NCI-H1436 treated with DMSO at 0.1 percent for 48 hours (cell line): ENCODE measurements around the gene RMDN3.

ENCODE experiments used
- DNase-seq: peaks from one replicate; lab custom pipeline; 2025; lab: John Stamatoyannopoulos, UW

RMDN3 gene

DNA sequence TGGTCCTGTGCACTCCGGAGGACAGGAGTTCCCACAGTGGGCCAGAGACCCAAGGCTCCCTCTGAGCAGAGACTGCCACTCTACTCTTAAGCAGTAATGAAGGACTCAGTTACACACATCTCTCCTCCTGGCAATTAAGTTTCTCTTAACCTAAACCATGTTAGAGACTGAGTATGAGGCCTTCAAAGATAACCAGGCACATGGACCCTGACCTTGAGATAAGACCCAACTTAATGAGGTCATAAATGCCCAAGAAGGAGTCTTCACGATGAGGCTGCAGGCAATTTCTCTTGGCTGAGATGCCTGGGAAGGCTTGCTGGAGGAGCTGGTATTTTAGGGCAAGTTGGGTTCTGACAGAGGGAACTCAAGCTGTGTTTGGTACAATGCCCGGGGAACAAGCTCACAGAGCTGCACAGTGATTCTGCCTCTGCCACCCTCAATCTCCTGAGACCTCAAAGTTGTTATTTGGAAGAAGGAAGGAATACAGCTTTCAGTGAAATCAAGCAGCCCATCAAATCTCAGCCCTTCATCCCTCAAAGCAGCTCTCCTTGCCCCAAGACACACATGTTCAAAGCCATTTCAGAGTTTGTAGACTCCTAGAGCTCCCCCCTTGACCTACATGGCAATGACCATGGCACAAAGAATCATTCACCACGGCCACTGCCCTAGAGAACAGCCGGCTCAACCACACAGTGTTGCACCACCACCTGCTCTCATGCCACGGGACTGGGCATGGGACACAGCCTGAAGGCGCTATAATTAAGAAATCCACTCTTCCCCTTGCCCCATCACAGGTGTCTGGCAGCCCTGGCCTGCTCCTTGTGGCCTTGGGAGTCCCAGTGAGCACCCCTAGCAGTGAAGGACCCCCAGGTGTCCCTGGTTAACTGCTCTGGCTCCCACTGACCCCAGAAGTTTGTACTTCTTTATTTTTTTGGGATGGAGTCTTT lies 7.1 kb downstream of the RMDN3 start:
- no peak for DNase-seq

DNA sequence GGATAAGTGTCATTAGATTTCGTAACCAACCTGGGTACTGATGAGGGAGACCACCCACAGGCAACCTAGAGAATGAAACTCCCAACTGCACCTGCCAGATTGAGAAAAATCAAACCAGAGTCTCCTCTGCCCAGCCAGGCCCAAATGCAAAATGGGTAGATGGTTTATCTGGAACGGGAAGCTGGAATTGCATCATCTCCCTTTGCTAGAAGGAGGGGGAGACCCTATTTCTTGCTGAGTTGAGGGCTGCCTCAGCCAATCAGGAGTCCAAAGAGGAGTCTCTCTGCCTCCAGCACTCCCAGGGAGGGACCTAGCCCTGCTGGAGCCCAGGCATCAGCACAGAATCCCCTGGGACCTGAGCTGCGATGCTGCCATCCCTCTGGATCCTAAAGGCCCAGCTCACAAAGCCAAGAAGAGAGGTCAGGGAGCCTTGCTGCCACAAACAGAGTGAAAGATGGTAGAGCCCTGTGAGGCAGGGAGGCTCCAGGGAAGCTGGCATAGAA lies 8.1 kb downstream of the RMDN3 start:
- no peak for DNase-seq

DNA sequence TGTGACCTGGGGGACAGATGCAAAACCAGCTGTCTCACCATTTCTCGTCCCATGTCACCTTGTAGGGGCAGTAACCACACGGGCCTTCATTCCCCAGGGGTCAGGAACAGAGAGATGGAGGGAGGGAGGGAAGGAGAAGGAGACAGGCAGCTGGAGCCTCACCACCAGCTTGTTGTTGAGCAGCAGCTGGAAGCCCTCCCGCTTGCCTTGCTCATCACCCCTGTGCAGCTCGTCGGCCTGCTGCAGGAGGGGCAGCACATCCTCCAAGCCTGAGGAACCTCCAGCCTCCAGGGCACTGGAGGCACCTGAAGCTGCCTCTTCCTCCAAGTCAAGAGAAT lies 10.3 kb downstream of the RMDN3 start:
- DNase-seq = no peak

DNA sequence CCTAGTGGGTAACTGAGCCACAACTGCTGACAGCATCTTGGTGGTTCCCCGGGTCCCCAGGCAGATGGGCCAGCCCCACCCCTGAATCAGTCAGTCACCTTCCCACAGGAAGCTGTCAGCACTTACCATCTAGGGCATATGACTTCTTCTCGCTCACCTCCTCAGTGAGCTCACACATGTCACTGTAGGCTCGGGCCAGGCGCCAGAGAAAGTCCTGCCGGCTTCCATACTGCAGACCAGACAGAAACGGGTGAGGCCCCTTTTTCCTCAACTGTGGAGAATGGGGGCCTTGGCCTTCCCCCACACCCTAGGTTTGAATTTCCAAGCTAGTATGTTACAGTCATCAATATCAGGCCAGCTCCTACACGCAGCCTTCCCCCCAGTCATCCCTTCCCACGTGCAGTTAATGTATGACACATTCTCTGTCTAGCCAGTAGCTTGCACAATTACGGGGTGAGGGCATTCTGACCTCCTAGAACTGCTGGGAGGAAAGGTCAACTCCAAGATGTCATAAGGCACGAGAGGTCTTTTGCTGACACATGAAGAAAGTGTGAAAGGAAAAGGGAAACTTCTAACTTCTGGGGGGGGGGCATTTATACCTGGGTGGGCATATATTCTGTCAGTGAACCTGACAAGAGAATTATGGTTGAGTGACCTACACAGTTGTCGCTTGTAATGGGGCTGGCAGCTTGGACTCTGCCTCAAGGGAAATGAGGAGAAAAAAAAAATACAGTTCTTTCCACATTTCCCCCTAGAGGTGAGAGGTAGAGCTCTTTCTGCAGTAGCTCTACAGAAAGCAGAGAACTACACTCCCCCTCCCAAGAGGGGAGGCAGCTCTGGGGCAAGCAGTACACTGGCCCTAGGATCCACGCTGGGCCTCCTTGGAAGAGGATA lies 10.9 kb downstream of the RMDN3 start:
- no peak for DNase-seq

DNA sequence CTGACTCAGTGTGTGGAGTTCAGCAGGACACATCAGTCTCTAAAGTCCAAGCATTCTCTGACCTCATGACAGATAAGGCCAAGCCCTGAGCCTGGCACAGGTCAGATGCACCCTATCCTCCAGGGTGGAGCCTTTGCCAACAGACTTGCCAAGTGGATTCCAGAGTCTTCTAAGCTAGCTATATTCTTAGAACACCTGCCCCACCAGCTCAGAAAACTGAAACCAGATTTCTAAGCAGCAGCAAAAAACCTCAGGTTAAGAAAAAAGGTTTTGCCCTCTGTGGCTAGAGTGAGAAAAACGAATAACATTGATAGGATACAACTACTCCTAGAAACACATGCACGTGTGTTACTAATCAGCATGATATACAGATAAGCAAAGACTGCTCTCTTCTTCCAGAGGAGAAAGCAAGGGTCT lies 11.6 kb downstream of the RMDN3 start:
- DNase-seq = no peak

DNA sequence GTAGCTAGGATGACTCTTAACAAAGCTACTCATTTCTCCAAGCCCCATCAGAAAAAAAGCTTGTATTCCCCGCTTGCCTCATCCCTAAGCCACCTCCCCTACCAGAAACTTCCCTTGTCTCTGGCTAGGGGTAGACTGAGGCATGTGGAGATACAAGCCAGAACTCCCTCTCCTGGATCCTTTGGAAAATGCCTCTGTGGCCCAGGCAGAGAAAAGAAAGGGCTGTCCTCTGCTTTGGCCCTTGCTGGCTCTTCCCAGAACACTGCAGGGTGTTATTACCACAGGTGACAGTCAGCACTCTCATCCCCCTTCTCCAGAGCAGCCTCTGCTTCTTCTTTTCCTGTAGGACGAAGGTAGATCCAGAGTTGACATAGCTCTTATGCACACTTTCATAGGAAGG lies 15.2 kb downstream of the RMDN3 start:
- DNase-seq = no peak

DNA sequence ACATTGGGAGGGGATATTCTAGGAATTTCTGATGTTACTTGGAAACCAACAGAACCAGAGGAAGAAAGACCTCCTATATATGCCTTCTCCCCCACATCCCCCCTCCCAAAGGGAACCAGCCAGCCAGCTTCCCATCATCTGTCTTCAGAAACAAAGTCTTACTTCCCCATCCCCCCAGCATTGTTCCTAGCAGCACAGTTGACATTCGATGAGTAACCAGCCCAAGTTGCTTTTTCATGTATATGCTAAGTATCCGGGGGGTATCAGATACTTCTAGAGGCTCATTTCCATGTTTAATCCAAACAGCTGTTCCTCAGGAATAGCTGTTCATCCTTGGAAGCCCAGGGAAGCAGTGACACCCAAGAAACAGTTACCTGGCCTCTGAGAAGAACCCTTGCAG lies 16.0 kb downstream of the RMDN3 start:
- DNase-seq = no peak

DNA sequence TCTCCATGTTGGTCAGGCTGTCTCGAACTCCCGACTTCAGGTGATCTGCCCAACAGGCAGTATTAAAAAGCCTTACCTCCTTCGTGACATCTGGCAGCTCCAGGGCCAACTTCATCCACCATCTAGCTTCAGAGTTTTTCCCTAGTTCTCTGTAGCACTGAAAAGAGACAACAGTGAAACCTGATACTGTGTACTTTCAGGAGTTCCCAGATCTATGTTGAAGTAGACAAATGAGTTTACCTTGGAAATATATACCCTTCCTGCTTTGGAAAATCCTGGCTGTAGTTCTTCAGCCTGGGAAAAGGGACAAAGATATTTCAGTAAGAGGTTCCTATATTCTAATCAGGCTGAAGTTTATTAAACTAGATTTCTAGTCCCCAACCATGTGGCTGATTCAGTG lies 18.0 kb downstream of the RMDN3 start:
- no peak for DNase-seq

DNA sequence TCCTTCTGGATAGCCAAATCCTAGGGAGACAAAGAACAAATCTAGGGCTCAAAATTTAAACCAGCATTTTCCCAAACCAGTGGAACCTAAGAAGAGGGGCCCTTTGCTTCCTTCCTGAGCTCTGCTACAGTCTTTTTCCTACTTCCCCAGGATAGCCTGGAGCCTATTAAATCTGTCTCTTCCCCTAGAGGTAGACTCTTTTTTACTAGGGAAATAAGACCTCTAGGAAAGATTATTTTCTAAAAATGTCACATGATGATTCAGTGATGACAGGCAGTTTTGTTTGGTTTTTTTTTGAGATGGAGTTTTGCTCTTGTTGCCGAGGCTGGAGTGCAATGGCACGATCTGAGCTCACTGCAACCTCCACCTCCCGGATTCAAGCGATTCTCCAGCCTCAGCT lies 18.5 kb downstream of the RMDN3 start:
- DNase-seq = no peak

DNA sequence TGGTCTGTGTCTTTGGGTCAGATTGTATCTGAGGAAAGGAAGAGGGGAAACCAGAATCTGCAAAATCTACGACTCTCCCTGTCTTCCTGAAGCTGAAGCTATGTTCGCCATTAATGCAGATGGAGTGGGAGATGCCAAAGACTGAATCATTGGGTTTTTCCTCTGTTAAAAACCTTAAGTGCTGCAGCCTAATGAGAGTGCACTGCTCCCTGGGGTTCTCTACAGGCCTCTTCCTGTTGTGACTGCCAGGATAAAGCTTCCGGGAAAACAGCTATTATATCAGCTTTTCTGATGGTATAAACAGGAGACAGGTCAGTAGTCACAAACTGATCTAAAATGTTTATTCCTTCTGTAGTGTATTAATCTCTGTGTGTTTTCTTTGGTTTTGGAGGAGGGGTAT lies 24.0 kb downstream of the RMDN3 start:
- no peak for DNase-seq

DNA sequence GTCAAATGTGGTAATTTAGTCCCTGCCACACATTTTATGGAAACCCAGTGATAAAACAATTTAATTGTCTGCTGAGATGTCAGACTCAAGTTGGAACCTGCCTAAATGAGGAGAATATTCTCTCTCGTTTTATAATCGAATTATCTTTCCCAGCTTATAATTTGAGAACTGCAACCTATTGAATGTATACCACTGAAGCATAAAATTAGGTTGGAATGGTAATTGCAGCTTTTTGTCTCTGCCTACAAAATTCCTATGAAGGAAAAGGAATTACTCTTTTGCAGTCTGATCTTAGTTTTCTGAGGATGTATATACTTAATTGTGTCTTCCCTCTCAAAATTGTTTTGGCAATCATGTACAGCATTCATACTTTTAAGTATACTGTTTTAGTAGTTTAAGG lies 31.1 kb downstream of the RMDN3 start:
- DNase-seq = no peak

DNA sequence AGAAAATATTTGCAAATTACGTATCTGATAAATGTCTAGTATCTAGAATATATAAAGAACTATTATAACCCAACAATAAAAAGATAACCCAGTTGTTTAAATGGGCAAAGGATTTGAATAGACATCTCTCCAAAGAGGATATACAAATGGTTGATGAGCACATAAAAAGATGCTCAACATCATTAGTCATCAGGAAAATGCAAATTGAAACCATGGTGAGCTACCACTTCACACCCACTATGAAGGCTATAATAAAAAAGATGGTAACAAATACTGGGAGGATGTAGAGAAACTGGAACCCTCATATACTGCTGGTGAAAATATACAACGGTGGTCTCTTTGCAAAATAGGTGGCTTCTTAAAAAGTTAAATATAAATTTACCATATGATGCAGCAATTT lies 32.1 kb downstream of the RMDN3 start:
- DNase-seq = no peak

DNA sequence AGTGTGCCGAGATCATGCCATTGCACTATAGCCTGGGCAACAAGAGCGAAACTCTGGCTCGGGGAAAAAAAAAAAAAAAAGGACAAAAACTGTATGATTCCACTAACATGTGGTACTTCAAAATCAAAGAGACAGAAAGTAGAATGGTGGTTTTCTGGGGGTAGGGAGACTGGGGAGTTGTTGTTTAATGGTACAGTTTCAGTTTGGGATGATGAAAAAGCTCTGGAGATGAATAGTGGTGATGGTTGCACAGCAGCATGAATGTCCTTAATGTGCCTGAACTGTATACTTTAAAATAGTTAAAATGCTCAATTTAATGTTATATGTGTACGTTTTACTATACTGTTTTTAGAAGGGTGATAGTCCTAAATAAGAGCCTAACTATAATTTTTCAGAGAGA lies 32.7 kb downstream of the RMDN3 start:
- DNase-seq = no peak

DNA sequence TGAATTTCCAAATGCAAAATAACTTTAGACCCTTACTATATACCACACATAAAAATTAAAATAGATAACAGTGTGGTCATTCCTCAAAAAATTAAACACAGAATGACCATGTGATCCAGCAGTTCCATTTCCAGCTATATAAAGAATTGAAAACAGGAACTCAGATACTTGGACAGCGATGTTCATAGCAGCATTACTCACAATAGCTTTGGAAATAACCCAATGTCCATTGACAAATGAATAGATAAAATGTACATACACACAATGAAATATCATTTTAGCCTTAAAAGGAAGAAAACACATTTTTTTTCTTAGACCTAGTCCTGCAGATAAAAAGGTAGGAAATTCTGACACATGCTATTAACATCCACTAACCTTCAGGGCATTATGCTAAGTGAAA lies 33.4 kb downstream of the RMDN3 start:
- no peak for DNase-seq

DNA sequence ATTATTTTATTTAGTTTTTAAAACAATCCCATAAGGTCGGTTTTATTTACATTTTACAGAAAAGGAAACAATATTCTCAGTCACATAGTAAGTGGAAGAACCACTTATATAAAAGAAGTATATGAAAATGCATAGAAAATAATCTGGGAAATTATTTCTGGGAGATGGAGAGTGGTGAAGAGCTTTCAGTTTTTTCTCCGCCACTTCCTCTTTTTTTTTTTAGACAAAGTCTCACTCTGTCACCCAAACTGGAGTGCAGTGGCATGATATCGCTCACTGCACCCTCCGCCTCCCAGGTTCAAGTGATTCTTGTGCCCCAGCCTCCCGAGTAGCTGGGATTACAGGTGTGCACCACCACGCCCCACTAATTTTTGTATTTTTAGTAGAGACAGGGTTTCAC lies 38.9 kb downstream of the RMDN3 start:
- DNase-seq = no peak

DNA sequence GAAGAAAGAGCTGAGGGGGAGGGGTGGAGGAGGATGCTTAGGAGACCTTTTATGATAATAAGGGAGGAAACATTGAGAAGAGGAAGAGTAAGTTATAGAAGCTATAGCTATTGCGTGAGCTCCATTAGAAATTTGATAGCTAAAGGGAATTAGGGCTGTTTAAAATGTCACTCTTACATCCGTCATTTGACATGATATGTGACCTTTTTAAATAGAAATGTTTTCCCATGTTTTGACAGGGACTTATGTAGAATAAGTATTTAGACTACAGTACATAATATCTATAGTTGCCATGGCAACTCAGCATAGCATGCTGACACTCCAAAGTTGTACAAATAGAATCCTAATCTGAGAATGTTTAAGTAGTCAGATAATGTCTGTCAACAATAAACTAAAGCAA lies 40.9 kb downstream of the RMDN3 start:
- no peak for DNase-seq

DNA sequence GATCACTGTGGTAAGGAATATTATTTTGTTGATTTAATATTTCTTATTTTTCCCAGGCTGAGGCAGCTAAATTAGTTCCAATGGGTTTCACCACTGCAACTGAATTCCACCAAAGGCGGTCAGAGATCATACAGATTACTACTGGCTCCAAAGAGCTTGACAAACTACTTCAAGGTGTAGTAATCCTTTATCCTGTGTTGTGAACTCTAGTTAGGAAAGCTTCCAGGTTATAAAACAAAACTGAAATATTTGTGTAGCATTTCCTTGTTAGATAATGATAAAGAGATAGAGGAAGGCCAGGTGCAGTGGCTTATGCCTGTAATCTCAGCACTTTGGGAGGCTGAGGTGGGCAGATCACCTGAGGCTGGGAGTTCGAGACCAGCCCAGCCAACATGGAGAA lies 48.9 kb downstream of the RMDN3 start:
- no peak for DNase-seq

DNA sequence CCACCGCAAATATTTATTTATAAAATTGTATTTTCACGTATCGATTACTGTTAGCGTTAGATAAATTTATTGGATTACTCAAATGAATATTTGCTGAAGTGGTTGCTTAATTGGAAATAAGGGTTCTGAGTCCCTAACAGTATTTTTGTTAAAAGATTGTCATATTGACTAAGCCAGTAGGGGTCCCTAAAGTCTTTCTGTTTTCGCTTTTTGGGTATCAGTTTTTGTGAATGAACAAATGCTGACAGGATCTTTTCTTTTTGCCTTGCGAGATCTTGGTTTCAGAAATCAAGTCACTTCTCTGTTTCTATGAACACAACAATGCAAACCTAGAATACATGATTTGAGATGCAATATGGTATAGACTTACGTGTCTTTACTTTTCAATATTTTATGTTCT lies 53.0 kb downstream of the RMDN3 start:
- DNase-seq = no peak

DNA sequence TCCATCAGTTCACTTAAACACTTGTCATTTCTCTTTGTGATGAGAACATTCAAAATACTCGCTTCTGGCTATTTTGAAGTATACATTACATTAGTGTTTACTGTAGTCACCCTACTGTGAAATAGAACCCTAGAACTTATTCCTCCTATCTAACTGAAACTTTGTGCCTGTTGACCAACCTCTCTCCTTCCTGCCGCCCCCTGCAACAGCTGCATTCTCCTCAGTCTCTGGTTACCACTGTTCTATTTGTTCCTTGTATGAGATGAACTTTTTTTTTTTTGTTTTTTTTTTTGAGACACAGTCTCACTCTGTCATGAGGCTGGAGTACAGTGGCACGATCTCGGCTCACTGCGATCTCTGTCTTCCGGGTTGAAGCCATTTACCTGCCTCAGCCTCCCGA lies 57.1 kb downstream of the RMDN3 start:
- no peak for DNase-seq

DNA sequence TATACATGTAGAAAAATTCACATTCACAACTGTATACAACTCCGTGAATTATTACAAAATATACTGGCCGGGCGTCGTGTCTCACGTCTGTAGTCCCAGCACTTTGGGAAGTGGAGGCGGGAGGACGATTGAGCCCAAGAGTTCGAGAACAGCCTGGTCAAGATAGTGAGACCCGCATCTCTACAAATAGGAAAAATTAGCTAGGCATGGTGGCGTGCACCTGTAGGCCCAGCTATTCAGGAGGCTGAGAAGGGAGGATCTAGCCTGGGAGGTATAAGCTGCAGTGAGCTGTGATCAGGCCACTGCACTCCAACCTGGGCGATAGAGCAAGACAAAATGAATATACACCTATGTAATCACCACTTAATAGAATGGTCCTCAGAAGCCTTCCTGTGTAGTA lies 58.8 kb downstream of the RMDN3 start:
- DNase-seq = no peak

DNA sequence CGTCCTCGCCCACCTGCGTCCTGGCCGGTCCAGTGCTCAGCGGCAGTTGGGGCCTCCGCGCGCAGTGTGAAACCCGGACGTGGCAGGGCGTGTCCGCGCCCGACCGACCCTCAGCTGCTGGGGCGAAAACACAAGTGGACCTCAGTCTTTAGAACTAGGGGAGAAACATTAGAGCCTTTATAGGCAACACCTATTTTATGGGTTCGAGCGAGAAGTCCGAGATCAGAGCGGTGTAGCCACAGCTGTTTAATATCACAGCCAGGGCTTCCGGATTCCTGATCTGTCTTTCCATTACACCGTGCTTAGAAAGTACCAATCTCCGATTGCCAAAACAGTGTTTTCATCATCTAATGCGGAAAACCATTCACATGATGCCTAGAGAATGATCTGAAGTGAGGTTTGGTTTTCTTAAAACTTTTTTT lies 59.6 kb downstream of the RMDN3 start:
- DNase-seq = no peak

DNA sequence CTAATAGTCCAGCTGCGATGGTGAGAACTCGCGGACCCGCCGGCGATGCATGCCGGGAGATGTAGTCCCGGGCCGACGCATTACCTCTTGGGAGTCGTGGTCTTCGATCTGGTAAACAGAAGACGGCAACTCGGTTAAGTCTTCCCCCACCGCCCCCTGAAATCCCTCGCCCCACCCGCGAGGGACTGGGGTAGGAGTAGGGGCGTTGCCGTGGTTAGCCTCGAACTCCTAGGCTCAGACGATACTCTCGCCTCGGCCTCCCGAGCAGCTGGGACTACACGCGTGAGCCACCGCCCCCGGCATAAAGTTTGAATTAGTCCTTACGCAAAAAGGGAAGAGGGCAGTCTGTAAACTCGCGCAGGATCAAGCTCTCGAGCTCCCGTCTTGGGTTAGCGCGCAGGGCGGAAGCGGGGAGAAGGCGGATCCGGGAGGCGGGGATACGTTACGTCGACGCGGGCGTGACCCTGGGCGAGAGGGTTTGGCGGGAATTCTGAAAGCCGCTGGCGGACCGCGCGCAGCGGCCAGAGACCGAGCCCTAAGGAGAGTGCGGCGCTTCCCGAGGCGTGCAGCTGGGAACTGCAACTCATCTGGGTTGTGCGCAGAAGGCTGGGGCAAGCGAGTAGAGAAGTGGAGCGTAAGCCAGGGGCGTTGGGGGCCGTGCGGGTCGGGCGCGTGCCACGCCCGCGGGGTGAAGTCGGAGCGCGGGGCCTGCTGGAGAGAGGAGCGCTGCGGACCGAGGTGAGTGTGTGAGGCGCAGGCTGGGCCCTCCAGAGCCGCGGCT lies 60.2 kb downstream of the RMDN3 start, which contains the start of gene RAD51:
TSS of gene RAD51 (plus strand) at position 487 of the 781 bp plus-strand sequence. CDS start 3,585 bp downstream, outside the sequence.
- DNase-seq = peak; percentile 11
